Measurements from ENCODE around the gene FLVCR1. TPM values are rescaled to one million over a fixed set of nuclear protein-coding genes. Genes with fewer than 3 reads are reported as not detected.

The FLVCR1 gene
- total and polyA plus RNA-seq, 9 of the 15 experiments (the other 6 are each of a cell fraction or from before 2014, with no cell fraction given) = 5.2 to 18.0 (median 12.5) TPM

DNA sequence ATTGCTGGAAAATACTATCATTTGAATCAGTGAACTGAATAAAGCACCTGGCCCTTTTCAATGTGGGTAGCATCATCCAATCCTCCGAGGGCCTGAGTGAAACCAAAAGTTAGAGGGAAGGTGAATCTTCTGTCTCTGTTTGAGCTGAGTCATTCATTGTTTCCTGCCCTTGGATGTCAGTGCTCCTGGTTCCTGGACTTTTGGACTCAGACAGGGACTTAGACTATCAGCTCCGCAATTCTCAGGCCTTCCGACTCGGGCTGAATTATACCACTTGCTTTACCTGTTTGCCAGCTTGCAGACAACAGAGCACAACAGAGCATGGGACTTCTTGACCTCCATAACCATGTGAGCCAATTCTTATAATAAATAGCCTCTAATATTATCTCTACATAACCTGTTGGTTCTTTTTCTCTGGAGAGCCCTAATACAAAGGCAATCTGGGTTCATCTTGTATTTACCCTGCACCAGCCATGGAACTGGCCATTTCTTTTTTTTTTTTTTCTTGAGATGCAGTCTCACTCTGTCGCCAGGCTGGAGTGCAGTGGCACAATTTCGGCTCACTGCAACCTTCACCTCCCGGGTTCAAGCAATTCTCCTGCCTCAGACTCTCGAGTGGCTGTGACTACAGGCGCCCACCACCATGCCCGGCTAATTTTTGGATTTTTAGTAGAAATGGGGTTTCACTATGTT is 73.1 kb downstream of the FLVCR1 start (continued):
- TF ChIP-seq RBM14 (IDR thresholded peaks at IDR 0.05; ENCODE audit: borderline replicate concordance, insufficient read depth, low read depth, low read length) = no peak
- TF ChIP-seq, protein P1, sequence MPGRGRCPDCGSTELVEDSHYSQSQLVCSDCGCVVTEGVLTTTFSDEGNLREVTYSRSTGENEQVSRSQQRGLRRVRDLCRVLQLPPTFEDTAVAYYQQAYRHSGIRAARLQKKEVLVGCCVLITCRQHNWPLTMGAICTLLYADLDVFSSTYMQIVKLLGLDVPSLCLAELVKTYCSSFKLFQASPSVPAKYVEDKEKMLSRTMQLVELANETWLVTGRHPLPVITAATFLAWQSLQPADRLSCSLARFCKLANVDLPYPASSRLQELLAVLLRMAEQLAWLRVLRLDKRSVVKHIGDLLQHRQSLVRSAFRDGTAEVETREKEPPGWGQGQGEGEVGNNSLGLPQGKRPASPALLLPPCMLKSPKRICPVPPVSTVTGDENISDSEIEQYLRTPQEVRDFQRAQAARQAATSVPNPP (IDR thresholded peaks at IDR 0.05; ENCODE audit: borderline replicate concordance, insufficient read depth, insufficient read length) = no peak
- TF ChIP-seq ZNF184 (CRISPR knock-in tag; IDR thresholded peaks at IDR 0.05) = no peak
- TF ChIP-seq, protein P2, sequence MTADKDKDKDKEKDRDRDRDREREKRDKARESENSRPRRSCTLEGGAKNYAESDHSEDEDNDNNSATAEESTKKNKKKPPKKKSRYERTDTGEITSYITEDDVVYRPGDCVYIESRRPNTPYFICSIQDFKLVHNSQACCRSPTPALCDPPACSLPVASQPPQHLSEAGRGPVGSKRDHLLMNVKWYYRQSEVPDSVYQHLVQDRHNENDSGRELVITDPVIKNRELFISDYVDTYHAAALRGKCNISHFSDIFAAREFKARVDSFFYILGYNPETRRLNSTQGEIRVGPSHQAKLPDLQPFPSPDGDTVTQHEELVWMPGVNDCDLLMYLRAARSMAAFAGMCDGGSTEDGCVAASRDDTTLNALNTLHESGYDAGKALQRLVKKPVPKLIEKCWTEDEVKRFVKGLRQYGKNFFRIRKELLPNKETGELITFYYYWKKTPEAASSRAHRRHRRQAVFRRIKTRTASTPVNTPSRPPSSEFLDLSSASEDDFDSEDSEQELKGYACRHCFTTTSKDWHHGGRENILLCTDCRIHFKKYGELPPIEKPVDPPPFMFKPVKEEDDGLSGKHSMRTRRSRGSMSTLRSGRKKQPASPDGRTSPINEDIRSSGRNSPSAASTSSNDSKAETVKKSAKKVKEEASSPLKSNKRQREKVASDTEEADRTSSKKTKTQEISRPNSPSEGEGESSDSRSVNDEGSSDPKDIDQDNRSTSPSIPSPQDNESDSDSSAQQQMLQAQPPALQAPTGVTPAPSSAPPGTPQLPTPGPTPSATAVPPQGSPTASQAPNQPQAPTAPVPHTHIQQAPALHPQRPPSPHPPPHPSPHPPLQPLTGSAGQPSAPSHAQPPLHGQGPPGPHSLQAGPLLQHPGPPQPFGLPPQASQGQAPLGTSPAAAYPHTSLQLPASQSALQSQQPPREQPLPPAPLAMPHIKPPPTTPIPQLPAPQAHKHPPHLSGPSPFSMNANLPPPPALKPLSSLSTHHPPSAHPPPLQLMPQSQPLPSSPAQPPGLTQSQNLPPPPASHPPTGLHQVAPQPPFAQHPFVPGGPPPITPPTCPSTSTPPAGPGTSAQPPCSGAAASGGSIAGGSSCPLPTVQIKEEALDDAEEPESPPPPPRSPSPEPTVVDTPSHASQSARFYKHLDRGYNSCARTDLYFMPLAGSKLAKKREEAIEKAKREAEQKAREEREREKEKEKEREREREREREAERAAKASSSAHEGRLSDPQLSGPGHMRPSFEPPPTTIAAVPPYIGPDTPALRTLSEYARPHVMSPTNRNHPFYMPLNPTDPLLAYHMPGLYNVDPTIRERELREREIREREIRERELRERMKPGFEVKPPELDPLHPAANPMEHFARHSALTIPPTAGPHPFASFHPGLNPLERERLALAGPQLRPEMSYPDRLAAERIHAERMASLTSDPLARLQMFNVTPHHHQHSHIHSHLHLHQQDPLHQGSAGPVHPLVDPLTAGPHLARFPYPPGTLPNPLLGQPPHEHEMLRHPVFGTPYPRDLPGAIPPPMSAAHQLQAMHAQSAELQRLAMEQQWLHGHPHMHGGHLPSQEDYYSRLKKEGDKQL (CRISPR knock-in tag; IDR thresholded peaks at IDR 0.05; ENCODE audit: borderline replicate concordance) = no peak
- TF ChIP-seq, protein P3, sequence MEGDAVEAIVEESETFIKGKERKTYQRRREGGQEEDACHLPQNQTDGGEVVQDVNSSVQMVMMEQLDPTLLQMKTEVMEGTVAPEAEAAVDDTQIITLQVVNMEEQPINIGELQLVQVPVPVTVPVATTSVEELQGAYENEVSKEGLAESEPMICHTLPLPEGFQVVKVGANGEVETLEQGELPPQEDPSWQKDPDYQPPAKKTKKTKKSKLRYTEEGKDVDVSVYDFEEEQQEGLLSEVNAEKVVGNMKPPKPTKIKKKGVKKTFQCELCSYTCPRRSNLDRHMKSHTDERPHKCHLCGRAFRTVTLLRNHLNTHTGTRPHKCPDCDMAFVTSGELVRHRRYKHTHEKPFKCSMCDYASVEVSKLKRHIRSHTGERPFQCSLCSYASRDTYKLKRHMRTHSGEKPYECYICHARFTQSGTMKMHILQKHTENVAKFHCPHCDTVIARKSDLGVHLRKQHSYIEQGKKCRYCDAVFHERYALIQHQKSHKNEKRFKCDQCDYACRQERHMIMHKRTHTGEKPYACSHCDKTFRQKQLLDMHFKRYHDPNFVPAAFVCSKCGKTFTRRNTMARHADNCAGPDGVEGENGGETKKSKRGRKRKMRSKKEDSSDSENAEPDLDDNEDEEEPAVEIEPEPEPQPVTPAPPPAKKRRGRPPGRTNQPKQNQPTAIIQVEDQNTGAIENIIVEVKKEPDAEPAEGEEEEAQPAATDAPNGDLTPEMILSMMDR (IDR thresholded peaks at IDR 0.05 in 2 of 3, conservative IDR thresholded peaks at IDR 0.05 in 1 of 3; ENCODE audit: insufficient read depth in 2 of 3, low read depth in 1 of 3, low read length in 3 of 3) = 0 out of 6 replicates have a peak, but pooled peaks of 1 of the 3 experiments have one; percentile 4
- TF ChIP-seq TAF7 (tag; IDR thresholded peaks at IDR 0.05) = no peak
- no peak for TF ChIP-seq ZFP30 (CRISPR knock-in tag; IDR thresholded peaks at IDR 0.05; ENCODE audit: borderline replicate concordance)
- TF ChIP-seq RNF2 (IDR thresholded peaks at IDR 0.05) = no peak
- no peak for TF ChIP-seq BRD4 (IDR thresholded peaks at IDR 0.05)
- TF ChIP-seq PHF21A (IDR thresholded peaks at IDR 0.05; ENCODE audit: borderline replicate concordance, low read depth) = no peak
- no peak for TF ChIP-seq NR3C1 (CRISPR knock-in tag; IDR thresholded peaks at IDR 0.05)
- no peak for TF ChIP-seq SP1 (CRISPR knock-in tag; IDR thresholded peaks at IDR 0.05)
- no peak for TF ChIP-seq ZNF76 (CRISPR knock-in tag; IDR thresholded peaks at IDR 0.05; ENCODE audit: borderline replicate concordance)
- peak; percentile 38; the same call in 1 of the 2 replicates for TF ChIP-seq MAFF (IDR thresholded peaks at IDR 0.05; ENCODE audit: low read length)
- no peak for TF ChIP-seq POLR2AphosphoS5 (IDR thresholded peaks at IDR 0.05; ENCODE audit: control insufficient read depth, insufficient read depth, low read depth, low read length)
- TF ChIP-seq, protein P4, sequence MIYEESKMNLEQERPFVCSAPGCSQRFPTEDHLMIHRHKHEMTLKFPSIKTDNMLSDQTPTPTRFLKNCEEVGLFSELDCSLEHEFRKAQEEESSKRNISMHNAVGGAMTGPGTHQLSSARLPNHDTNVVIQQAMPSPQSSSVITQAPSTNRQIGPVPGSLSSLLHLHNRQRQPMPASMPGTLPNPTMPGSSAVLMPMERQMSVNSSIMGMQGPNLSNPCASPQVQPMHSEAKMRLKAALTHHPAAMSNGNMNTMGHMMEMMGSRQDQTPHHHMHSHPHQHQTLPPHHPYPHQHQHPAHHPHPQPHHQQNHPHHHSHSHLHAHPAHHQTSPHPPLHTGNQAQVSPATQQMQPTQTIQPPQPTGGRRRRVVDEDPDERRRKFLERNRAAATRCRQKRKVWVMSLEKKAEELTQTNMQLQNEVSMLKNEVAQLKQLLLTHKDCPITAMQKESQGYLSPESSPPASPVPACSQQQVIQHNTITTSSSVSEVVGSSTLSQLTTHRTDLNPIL (CRISPR knock-in tag; IDR thresholded peaks at IDR 0.05) = no peak
- TF ChIP-seq, protein P5, sequence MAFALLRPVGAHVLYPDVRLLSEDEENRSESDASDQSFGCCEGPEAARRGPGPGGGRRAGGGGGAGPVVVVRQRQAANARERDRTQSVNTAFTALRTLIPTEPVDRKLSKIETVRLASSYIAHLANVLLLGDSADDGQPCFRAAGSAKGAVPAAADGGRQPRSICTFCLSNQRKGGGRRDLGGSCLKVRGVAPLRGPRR (CRISPR knock-in tag; IDR thresholded peaks at IDR 0.05) = no peak
